Ascending aorta (tissue), 2 donors: Measurements from ENCODE around the gene ST6GALNAC4. TPM values are rescaled to one million over a fixed set of nuclear protein-coding genes. Genes with fewer than 3 reads are reported as not detected.

Experiments used
- DNase-seq, 2 donors: peaks; one replicate each; pipeline ENCODE4 v3.0.0-alpha.2; 2019; ENCODE audit warnings: low spot score in 2 of 2
- H3K27ac ChIP-seq, 2 donors: fragments of 200-600 bp; sonication (generic); one replicate each; pipeline ENCODE4 v1.5.1; 2016 to 2017; ENCODE audit warnings: mild to moderate bottlenecking in 1 of 2
- H3K27me3 ChIP-seq: fragments of 200-600 bp; sonication (generic); one replicate; pipeline ENCODE4 v1.5.1; 2017
- H3K36me3 ChIP-seq, 2 donors: fragments of 200-600 bp; sonication (generic); one replicate each; pipeline ENCODE4 v1.5.1; 2016
- H3K4me1 ChIP-seq, 2 donors: fragments of 200-600 bp; sonication (generic); one replicate each; pipeline ENCODE4 v1.5.1; 2016 to 2017; ENCODE audit warnings: mild to moderate bottlenecking in 1 of 2
- H3K4me3 ChIP-seq, 2 donors: fragments of 200-600 bp; sonication (generic); one replicate each; pipeline ENCODE4 v1.5.1; 2016 to 2017; ENCODE audit warnings: mild to moderate bottlenecking in 1 of 2
- H3K9me3 ChIP-seq, 2 donors: fragments of 200-600 bp; sonication (generic); one replicate each; pipeline ENCODE4 v1.5.1; 2016
- intact Hi-C: fragments of 100-400 bp; cut with DNase I; formaldehyde crosslinking; loops from one replicate; pipeline ENCODE4 v1.15.1; 2023
- total RNA-seq: library from RNA; depleted of rRNA; stranded (reverse); fragments of >200 nt; gene quantifications from one replicate; pipeline ENCODE4 v1.1.0, GENCODE V29; 2016
- TF ChIP-seq, protein P1 (sequence below), 3 experiments: fragments of 200-600 bp in 2 of 3; fragments of 450-650 bp in 1 of 3; sonication (generic) in 2 of 3; IDR thresholded peaks; one replicate each; pipeline ENCODE4 v1.5.1; 2016 to 2019; ENCODE audit warnings: antibody characterized with exemption in 3 of 3, mild to moderate bottlenecking in 1 of 3, moderate library complexity in 1 of 3

ST6GALNAC4 gene
- total RNA-seq, 1 donor from 2014 or later, result 134 TPM

GRCh38 chr9:127961613-127962155, 44.8 kb upstream of the ST6GALNAC4 start:
- no peaks in the 10 kb centered on the region for H3K36me3 ChIP-seq
- no peak overlapping the region for H3K27ac ChIP-seq
- no peaks in the 10 kb centered on the region for H3K9me3 ChIP-seq
- no peak overlapping the region for H3K4me3 ChIP-seq
- intact Hi-C loops, result loop anchor here (2.0 kb wide), 1 partner anchor 19 kb away; no protein-coding TSS in a partner anchor
- no peak for DNase-seq
- H3K27me3 ChIP-seq, result no peaks in the 10 kb centered on the region
- TF ChIP-seq, protein P1, sequence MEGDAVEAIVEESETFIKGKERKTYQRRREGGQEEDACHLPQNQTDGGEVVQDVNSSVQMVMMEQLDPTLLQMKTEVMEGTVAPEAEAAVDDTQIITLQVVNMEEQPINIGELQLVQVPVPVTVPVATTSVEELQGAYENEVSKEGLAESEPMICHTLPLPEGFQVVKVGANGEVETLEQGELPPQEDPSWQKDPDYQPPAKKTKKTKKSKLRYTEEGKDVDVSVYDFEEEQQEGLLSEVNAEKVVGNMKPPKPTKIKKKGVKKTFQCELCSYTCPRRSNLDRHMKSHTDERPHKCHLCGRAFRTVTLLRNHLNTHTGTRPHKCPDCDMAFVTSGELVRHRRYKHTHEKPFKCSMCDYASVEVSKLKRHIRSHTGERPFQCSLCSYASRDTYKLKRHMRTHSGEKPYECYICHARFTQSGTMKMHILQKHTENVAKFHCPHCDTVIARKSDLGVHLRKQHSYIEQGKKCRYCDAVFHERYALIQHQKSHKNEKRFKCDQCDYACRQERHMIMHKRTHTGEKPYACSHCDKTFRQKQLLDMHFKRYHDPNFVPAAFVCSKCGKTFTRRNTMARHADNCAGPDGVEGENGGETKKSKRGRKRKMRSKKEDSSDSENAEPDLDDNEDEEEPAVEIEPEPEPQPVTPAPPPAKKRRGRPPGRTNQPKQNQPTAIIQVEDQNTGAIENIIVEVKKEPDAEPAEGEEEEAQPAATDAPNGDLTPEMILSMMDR (IDR thresholded peaks at IDR 0.05), result no peak
- peaks cover 18 to 45% of the 10 kb centered on the region in 2 donors for H3K4me1 ChIP-seq

- Histone ChIP-seq H3K4me3 (no peak overlapping the region), H3K9me3 (no peaks in the 10 kb centered on the region), H3K27ac (peak overlapping the region; percentile 12 to 24), H3K4me1 (peaks cover 13 to 40% of the 10 kb centered on the region in 2 donors), H3K27me3 (no peaks in the 10 kb centered on the region), H3K36me3 (no peaks in the 10 kb centered on the region)
- DNase-seq, result no peak
- intact Hi-C loops, result no loop called here
- TF ChIP-seq, protein P1 (IDR thresholded peaks at IDR 0.05), result no peak
Observed at GRCh38 chr9:127961155-127961490, 44.3 kb upstream of the ST6GALNAC4 start.

DNA sequence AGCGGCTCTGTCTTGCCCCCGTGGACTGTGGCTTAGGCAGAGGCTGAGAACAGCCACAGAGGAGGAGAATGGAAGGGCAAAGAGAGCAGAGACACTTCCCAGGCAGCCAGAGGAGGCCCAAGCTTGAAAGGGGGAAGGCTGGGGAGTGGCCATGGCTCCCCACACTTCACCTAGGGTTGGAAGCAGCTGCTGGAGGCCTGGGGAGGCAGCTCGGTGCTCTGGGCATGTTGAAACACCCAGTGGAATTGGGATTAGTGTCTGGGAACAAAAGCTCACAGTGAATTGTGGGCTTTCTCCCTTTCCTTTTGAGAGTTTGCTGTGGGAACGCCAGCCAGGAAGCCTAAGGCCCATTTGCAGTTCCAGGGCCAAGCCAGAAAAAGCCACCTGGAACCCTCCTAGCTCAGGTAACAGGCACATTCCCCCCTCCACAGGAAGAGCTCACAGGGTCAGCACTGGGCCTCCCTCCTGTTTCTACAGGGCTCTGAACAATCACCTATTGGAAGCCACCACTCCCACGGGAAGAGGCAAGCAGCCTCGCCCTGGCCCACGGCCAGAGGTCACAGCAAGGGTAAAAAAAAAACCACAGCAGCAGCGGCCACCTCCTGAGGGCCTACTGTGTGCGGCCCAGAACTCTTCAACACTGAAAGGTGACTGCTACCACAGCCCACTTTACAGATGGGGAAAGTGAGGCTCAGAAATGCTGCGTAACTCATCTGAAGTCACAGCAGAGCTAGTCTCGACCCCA, 43.7 kb upstream of the ST6GALNAC4 start:
- Histone ChIP-seq H3K27ac (peak overlapping the region; percentile 12 to 24), H3K36me3 (no peaks in the 10 kb centered on the region), H3K9me3 (no peaks in the 10 kb centered on the region), H3K4me1 (peaks cover 9 to 35% of the 10 kb centered on the region in 2 donors), H3K4me3 (no peak overlapping the region), H3K27me3 (no peaks in the 10 kb centered on the region)
- DNase-seq, result no peak
- intact Hi-C loops, result no loop called here
- TF ChIP-seq, protein P1 (IDR thresholded peaks at IDR 0.05), result no peak

DNA sequence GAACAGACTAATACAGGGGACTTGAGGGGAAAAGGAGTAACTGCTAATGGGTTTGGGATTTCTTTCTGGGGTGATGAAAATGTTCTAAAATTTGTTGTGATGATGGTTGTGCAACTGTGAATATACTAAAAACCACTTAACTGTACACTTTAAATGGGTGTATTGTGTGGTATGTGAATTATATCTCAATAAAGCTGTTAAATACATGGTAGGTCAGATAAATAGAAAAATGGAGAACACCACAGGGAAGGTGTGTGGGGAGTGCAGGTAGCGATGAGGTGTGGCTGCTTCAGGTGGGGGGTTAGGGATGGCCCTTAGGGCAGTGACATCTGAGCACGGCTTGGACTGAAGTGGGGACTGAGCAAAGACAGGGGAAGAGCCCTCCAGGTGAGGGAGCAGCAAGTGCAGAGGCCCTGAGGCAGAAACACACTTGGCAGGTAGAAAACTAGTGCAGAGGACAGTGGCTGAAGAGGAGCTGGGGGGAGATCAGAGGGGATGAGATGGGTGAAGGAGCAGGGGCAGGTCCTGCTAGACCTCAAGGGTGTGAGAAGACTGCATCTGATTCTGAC, 43.1 kb upstream of the ST6GALNAC4 start:
- Histone ChIP-seq H3K4me3 (no peak overlapping the region), H3K9me3 (no peaks in the 10 kb centered on the region), H3K27me3 (no peaks in the 10 kb centered on the region), H3K36me3 (no peaks in the 10 kb centered on the region), H3K4me1 (peaks cover 9 to 33% of the 10 kb centered on the region in 2 donors), H3K27ac (peak overlapping the region; percentile 12 to 24)
- no peak for DNase-seq
- intact Hi-C loops, result no loop called here
- TF ChIP-seq, protein P1 (IDR thresholded peaks at IDR 0.05), result no peak

GRCh38 chr9:127959398-127959797, 42.6 kb upstream of the ST6GALNAC4 start:
- intact Hi-C loops, result no loop called here
- no peak for DNase-seq
- Histone ChIP-seq H3K4me1 (peaks cover 9 to 34% of the 10 kb centered on the region in 2 donors), H3K27ac (no peak overlapping the region), H3K36me3 (no peaks in the 10 kb centered on the region), H3K4me3 (no peak overlapping the region), H3K27me3 (no peaks in the 10 kb centered on the region), H3K9me3 (no peaks in the 10 kb centered on the region)
- TF ChIP-seq, protein P1 (IDR thresholded peaks at IDR 0.05), result no peak
